Kidney epithelial cell (primary cell): ENCODE measurements around the gene DUSP5. TPM values are rescaled to one million over a fixed set of nuclear protein-coding genes. Genes with fewer than 3 reads are reported as not detected.
A peak's percentile ranks its signal among the peaks of the same experiment; 100 is the strongest.

Experiments used
- DNase-seq: peaks from one replicate; pipeline ENCODE4 v3.0.0-alpha.2; 2010; ENCODE audit warnings: low read depth
- H3K27me3 ChIP-seq: 2 replicates; pipeline ENCODE4 v1.6.0; 2011; ENCODE audit warnings: low read length; ENCODE audit not compliant: control insufficient read depth, insufficient read depth
- H3K36me3 ChIP-seq: 2 replicates; pipeline ENCODE4 v1.5.1; 2011; ENCODE audit warnings: low read length; ENCODE audit not compliant: control insufficient read depth, insufficient read depth
- H3K4me3 ChIP-seq: 2 replicates; pipeline ENCODE4 v1.5.1; 2011; ENCODE audit warnings: low read depth, mild to moderate bottlenecking, control low read depth, low read length
- total RNA-seq: library from RNA; depleted of rRNA; stranded (reverse); fragments of >200 nt; gene quantifications from 2 replicates; pipeline ENCODE4 v1.2.3, GENCODE V29; 2015
- TF ChIP-seq, protein P1 (sequence below): IDR thresholded peaks from 2 replicates; pipeline ENCODE4 v1.5.1; 2011; ENCODE audit warnings: mild to moderate bottlenecking, moderate library complexity, low read length, control low read depth, inconsistent platforms; ENCODE audit not compliant: insufficient read depth, poor library complexity, severe bottlenecking

The DUSP5 gene
- total RNA-seq, 1 donor from 2014 or later: 88.4 TPM

DNA sequence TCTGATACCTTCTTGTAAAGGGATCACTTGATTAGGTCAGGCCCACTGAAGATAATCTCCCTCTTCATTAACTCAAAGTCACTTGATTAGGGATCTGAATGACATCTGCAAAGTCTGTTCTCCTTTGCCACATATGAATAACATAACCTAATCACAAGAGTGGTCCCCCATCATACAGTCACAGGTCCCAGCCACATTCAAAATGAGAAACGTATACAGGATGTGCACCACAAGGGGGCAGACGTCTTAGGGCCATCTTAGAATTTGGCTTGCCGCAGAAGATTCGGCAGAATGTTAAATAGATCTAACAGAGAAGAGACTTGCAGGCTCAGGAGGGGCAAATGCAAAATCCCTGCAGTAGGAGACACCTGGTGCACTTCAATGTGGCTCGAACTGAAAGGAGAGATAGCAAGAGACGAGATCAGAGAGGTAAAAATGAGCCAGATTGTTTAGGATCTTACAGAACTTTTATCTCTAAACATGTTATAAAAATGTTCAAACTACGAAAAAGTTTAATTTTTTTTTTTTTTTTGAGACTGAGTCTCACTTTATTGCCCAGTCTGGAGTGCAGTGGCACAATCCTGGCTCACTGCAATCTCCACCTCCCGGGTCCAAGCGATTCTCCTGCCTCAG is 59.4 kb downstream of the DUSP5 start:
- DNase-seq: no peak
- Histone ChIP-seq H3K36me3 (no peaks in the 10 kb centered on the region), H3K27me3 (no peaks in the 10 kb centered on the region), H3K4me3 (no peak overlapping the region)
- TF ChIP-seq, protein P1, sequence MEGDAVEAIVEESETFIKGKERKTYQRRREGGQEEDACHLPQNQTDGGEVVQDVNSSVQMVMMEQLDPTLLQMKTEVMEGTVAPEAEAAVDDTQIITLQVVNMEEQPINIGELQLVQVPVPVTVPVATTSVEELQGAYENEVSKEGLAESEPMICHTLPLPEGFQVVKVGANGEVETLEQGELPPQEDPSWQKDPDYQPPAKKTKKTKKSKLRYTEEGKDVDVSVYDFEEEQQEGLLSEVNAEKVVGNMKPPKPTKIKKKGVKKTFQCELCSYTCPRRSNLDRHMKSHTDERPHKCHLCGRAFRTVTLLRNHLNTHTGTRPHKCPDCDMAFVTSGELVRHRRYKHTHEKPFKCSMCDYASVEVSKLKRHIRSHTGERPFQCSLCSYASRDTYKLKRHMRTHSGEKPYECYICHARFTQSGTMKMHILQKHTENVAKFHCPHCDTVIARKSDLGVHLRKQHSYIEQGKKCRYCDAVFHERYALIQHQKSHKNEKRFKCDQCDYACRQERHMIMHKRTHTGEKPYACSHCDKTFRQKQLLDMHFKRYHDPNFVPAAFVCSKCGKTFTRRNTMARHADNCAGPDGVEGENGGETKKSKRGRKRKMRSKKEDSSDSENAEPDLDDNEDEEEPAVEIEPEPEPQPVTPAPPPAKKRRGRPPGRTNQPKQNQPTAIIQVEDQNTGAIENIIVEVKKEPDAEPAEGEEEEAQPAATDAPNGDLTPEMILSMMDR: peak; percentile 67

DNA sequence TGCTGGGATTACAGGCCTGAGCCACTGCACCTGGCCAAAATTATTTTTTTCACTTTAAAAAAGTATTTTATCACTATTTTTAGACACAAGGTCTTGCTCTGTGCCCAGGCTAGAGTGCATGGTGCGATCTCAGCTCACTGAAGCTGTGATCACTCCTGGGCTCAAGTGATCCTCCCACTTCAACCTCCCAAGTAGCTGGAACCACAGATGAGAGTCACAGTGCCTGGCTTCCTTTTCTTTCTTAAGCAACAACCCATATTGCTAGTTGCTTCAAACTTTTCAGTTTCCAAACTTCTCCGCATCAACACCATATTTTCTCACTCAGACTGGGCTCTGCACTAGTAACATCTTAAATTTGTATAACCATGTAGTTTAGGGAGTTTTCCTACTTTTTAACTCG is 60.3 kb downstream of the DUSP5 start:
- Histone ChIP-seq H3K27me3 (no peaks in the 10 kb centered on the region), H3K4me3 (no peak overlapping the region), H3K36me3 (no peaks in the 10 kb centered on the region)
- DNase-seq: no peak
- TF ChIP-seq, protein P1: no peak

DNA sequence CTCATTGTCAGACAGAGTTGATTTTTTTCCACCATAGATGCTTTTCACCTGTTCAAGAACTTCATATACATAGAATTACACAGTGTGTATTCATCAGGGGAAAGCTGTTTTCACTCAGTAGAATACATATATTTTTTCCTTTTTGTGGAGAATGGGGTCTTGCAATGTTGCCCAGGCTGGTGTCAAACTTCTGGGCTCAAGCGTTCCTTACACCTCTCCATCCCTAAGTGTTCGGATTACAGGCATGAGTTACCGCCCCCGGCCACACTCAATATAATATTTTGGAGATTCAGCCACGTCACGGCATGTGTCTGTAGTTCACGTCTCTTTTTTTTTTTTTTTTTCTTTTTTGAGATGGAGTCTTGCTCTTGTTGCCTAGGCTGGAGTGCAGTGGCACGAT is 62.3 kb downstream of the DUSP5 start:
- DNase-seq: no peak
- H3K4me3 ChIP-seq: no peak overlapping the region
- H3K36me3 ChIP-seq: no peaks in the 10 kb centered on the region
- TF ChIP-seq, protein P1: no peak
- H3K27me3 ChIP-seq: no peaks in the 10 kb centered on the region

Other genes starting within 250 kb of the DUSP5 start
- gene SMNDC1, start 193.0 kb upstream of the DUSP5 start, total RNA-seq: 8.0 and 8.9 TPM in 2 replicates
- 31.4 and 35.3 TPM in 2 replicates for gene SMC3, start 69.8 kb downstream of the DUSP5 start, total RNA-seq
- gene RBM20, start 146.4 kb downstream of the DUSP5 start, total RNA-seq: 3.3 and 3.8 TPM in 2 replicates